Stimulated activated effector memory CD8-positive, alpha-beta T cell treated with anti-CD3 and anti-CD28 coated beads, Interleukin-12 subunit alpha, Interleukin-12 subunit beta, amount 100 ng/mL, for 72 hours (primary cell): ENCODE data around the gene PCARE.

Experiments used
- ATAC-seq: fragments of 150-1000 bp; cut with Tn5 transposase; 2 replicates; pipeline ENCODE4 v1.10.0; 2021
- DNase-seq, 2 donors: peaks; one replicate each; pipeline ENCODE4 v3.0.0; 2021 to 2022; ENCODE audit warnings: low spot score in 2 of 2
- H3K27ac Mint-ChIP-seq: one replicate; pipeline ENCODE4 v1.8.0; 2022; ENCODE audit warnings: mild to moderate bottlenecking, mixed read lengths
- H3K36me3 Mint-ChIP-seq: one replicate; pipeline ENCODE4 v1.8.0; 2022; ENCODE audit warnings: mild to moderate bottlenecking, mixed read lengths
- H3K4me1 Mint-ChIP-seq: one replicate; pipeline ENCODE4 v1.8.0; 2022; ENCODE audit warnings: mixed read lengths
- H3K4me3 Mint-ChIP-seq: one replicate; pipeline ENCODE4 v1.8.0; 2022; ENCODE audit warnings: mild to moderate bottlenecking, mixed read lengths
- H3K9me3 Mint-ChIP-seq: one replicate; pipeline ENCODE4 v1.8.0; 2022; ENCODE audit warnings: mixed read lengths

Gene PCARE

GRCh38 chr2:29074411-29074810 lies at the start of gene PCARE:
Gene PCARE, minus strand, starts transcription at chr2:29074523. Its CDS starts 262 bp downstream, at chr2:29074261.
- no peaks in the 10 kb centered on the region for H3K4me1 Mint-ChIP-seq
- DNase-seq (no peak), ATAC-seq (no peak)
- no peaks in the 10 kb centered on the region for H3K36me3 Mint-ChIP-seq
- no peaks in the 10 kb centered on the region for H3K9me3 Mint-ChIP-seq
- no peak within 1 kb of the TSS for H3K4me3 Mint-ChIP-seq
- no peak within 1 kb of the TSS for H3K27ac Mint-ChIP-seq

- ATAC-seq (peak; percentile 93), DNase-seq (no peak)
- Mint-ChIP-seq H3K36me3 (peaks cover 65% of the 10 kb centered on the region), H3K4me3 (peak overlapping the region; percentile 15), H3K4me1 (peaks cover 52% of the 10 kb centered on the region), H3K9me3 (peaks cover 11% of the 10 kb centered on the region), H3K27ac (peak overlapping the region; percentile 46)
Measured at GRCh38 chr2:29123617-29124349, 49.5 kb upstream of the PCARE start.

- H3K4me3 Mint-ChIP-seq: no peak overlapping the region
- peaks cover 52% of the 10 kb centered on the region for H3K36me3 Mint-ChIP-seq
- ATAC-seq: no peak
- DNase-seq: no peak
- H3K4me1 Mint-ChIP-seq: peaks cover 58% of the 10 kb centered on the region
- H3K9me3 Mint-ChIP-seq: peaks cover 11% of the 10 kb centered on the region
- H3K27ac Mint-ChIP-seq: no peak overlapping the region
Measured at GRCh38 chr2:29120846-29121245, 46.5 kb upstream of the PCARE start.

DNA sequence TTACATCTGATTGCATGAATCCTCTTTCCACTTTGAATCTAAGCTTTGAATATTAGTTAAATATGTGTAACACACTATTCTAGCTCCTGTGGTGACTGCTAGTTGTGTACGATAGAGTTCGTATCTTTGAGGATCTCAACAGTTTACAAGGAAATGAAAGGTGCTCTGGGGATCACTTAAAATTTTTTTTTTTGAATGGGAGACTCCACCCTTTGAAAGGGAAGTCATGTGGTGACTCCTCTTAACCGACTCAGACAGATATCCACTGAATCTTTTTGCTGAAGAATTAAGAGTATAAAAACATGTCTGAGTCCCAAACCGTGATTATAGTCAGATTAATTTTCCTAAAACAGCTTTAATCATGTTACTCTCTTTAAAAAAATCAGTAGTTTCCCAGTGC lies 44.9 kb upstream of the PCARE start:
- Mint-ChIP-seq H3K4me3 (no peak overlapping the region), H3K4me1 (peaks cover 55% of the 10 kb centered on the region), H3K27ac (peak overlapping the region; percentile 34), H3K9me3 (peaks cover 7% of the 10 kb centered on the region), H3K36me3 (peaks cover 45% of the 10 kb centered on the region)
- ATAC-seq (no peak), DNase-seq (no peak)

- peak overlapping the region; percentile 74 for H3K4me3 Mint-ChIP-seq
- ATAC-seq (no peak), DNase-seq (no peak)
- no peaks in the 10 kb centered on the region for H3K9me3 Mint-ChIP-seq
- H3K4me1 Mint-ChIP-seq: peaks cover 49% of the 10 kb centered on the region
- peak overlapping the region; percentile 67 for H3K27ac Mint-ChIP-seq
- H3K36me3 Mint-ChIP-seq: peaks cover 30% of the 10 kb centered on the region
Measured at GRCh38 chr2:29117636-29118303, 43.4 kb upstream of the PCARE start.

GRCh38 chr2:29115797-29116781 lies 41.8 kb upstream of the PCARE start:
- peak overlapping the region; percentile 67 for H3K27ac Mint-ChIP-seq
- DNase-seq (peak; percentile 40 to 77), ATAC-seq (peak; percentile 71)
- H3K9me3 Mint-ChIP-seq: no peaks in the 10 kb centered on the region
- H3K4me3 Mint-ChIP-seq: peak overlapping the region; percentile 74
- peaks cover 56% of the 10 kb centered on the region for H3K4me1 Mint-ChIP-seq
- peaks cover 18% of the 10 kb centered on the region for H3K36me3 Mint-ChIP-seq

DNA sequence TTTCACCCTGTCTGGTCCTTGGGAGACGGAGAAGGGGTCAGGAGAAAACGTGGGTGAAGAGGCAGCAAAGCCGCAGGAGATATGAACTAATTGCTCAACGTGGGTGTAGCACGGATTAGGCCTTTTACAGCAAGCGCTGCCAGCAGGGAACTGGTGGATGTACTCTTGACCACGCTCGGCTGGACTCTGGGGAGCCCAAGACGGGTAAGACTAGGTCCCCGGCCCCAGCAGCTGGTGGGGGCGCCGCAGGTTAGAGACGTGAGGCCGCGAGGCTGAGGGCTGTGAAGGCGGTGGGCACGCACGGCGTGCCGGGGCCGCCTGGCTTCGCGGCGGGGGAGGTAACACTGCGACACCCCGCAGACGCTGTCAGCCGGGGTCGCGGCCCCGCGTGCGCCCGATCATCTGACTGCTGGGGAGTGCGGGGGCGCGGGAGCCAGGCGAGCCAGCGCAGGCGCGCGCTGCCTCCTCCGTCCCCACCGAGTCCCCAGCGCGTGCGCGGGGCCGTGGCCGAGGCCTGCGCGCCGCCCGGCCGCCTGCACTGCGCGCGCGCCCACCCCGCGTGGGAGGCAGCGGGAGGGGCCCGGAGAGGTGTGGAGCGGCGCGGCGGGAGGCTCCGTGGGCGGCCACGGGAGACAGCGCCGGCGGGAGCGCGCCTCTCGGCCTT lies 40.8 kb upstream of the PCARE start, which contains the start of gene CLIP4:
TSS of gene CLIP4 (plus strand) at position 470 of the 664 bp plus-strand sequence. CDS start 5,974 bp downstream, outside the sequence.
- Mint-ChIP-seq H3K4me3 (peak within 1 kb of the TSS; percentile 81), H3K9me3 (no peaks in the 10 kb centered on the region), H3K36me3 (peaks cover 18% of the 10 kb centered on the region), H3K27ac (peak within 1 kb of the TSS; percentile 95), H3K4me1 (peaks cover 58% of the 10 kb centered on the region)
- DNase-seq (peak; percentile 71 to 82), ATAC-seq (peak; percentile 78)

DNA sequence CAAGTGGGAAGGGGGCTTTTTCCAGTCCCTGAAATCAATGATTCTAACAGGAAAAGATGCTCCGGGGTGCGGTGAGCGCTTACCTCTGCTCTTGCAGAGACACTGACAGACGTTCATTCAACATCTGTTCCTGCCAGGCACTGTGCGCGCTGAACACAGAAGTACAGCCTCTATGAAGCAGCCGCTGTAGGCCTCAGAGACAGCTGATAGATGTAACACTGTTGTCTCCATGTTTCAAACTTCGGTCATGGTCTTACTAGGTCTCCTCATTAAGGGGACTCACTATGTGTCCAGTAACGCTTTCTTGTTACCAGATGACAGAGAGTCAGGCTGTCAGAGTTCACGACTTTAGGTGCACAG lies 40.2 kb upstream of the PCARE start:
- ATAC-seq: no peak
- Mint-ChIP-seq H3K4me3 (peak overlapping the region; percentile 81), H3K36me3 (peaks cover 18% of the 10 kb centered on the region), H3K27ac (peak overlapping the region; percentile 95), H3K9me3 (no peaks in the 10 kb centered on the region), H3K4me1 (peaks cover 57% of the 10 kb centered on the region)
- no peak for DNase-seq

DNA sequence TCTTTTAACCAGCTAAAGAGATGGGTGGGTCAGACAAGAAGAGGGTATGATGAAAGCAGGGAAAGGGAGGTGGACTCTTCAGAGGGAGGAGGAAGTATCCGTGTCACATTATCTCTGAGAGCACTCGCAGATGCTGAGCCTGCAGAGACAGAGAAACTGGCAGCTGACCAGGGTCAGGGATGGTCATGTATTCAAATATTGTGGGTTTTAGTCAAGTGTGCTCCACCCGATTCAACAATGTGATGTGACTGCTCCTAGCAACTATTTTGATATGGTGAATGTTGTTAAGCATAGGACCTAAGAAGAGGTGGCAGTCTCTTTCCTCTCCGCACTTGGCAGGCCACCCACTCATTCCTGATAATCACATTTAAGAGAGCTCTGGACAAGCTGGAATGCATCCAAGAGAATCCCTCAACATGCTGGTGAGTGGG lies 39.6 kb upstream of the PCARE start:
- Mint-ChIP-seq H3K4me1 (peaks cover 51% of the 10 kb centered on the region), H3K9me3 (no peaks in the 10 kb centered on the region), H3K4me3 (peak overlapping the region; percentile 81), H3K36me3 (peaks cover 18% of the 10 kb centered on the region), H3K27ac (peak overlapping the region; percentile 95)
- ATAC-seq (no peak), DNase-seq (peak in 1 of 2 donors; percentile 47)

DNA sequence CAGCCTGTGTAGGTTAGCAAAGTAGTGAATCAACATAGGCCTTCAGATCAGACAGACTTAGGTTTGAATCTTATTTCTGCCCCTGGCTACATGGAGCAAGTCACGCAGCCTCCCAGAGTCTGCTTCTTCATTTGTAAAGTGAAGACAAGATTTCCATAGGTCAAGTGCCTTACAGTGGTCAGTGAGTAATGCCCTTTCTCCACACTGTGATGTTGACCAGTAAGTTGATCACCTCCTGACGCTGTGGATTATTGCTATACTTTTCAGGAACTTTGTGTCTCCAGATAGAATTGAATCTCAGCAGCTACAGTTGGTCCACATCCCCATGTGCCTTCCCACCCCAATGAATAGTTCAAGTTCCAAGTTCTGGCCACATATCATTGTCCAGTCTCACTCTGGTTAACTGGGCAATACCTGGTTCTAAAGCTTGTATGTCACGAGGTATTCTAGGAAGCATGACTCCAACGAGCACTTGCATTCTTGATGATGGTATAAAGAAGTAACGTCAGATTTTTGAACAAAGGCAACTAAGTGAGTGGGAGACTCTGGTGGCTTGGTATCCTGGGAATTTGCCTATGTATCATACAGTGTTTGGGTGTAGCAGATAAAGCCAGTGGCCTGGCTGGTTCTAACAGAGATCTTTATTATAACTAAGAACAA lies 38.8 kb upstream of the PCARE start:
- ATAC-seq: no peak
- Mint-ChIP-seq H3K36me3 (peaks cover 18% of the 10 kb centered on the region), H3K4me3 (no peak overlapping the region), H3K4me1 (peaks cover 47% of the 10 kb centered on the region), H3K27ac (no peak overlapping the region), H3K9me3 (no peaks in the 10 kb centered on the region)
- DNase-seq: no peak

GRCh38 chr2:29112379-29112778 lies 38.1 kb upstream of the PCARE start:
- no peak for ATAC-seq
- no peaks in the 10 kb centered on the region for H3K9me3 Mint-ChIP-seq
- H3K4me1 Mint-ChIP-seq: peaks cover 40% of the 10 kb centered on the region
- DNase-seq: no peak
- no peak overlapping the region for H3K4me3 Mint-ChIP-seq
- peaks cover 18% of the 10 kb centered on the region for H3K36me3 Mint-ChIP-seq
- no peak overlapping the region for H3K27ac Mint-ChIP-seq

DNA sequence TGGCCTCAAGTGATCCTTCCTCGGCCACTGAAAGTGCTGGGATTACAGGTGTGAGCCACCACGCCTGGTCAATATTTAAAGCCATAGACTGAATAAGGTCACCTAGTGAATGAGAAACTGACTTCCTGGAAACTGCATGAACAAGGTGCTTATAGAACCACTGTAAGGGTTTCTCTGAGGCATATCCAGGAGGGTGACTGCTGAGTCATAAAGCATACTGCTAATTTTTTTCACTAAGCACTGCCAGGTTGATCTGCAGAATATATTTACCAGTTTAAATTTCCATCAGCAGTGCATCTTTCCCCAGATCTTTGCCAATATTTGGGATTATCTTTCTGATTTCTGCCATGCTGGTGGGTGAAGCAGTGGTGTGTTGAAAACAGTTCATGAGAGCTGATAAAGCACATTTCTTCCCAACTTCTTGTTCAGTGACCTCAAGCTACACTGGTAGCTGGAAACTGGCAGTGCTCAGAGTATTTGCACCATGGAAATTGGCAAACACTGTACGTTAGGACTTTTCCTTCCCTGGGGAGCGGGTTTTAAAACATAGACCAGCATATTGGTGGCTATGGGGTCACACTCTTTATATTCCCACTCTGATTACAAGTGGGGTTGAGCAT lies 36.7 kb upstream of the PCARE start:
- Mint-ChIP-seq H3K36me3 (peaks cover 11% of the 10 kb centered on the region), H3K27ac (no peak overlapping the region), H3K4me3 (no peak overlapping the region), H3K9me3 (no peaks in the 10 kb centered on the region), H3K4me1 (peaks cover 34% of the 10 kb centered on the region)
- DNase-seq: peak in 1 of 2 donors; percentile 29
- peak; percentile 74 for ATAC-seq

DNA sequence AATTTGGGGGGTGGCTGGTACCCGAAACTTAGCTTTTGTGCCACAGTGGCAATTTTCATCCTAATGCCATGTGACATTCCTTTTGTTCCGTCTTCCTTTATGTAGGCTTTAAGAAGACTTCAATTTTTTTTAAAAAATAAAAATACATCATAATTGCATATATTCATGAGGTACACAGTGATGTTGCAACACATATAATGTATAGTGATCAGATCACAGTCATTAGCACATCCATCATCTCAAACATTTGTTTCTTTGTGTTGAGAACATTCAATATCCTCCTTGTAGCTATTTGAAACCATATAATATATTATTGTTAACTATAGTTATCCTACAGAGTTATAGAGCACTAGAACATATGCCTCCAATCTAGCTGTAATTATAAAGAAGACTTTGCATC lies 34.9 kb upstream of the PCARE start:
- H3K9me3 Mint-ChIP-seq: no peaks in the 10 kb centered on the region
- H3K36me3 Mint-ChIP-seq: no peaks in the 10 kb centered on the region
- DNase-seq: no peak
- ATAC-seq: no peak
- peaks cover 26% of the 10 kb centered on the region for H3K4me1 Mint-ChIP-seq
- H3K27ac Mint-ChIP-seq: no peak overlapping the region
- H3K4me3 Mint-ChIP-seq: no peak overlapping the region

GRCh38 chr2:29108225-29108624 lies 33.9 kb upstream of the PCARE start:
- H3K4me1 Mint-ChIP-seq: peaks cover 19% of the 10 kb centered on the region

More at GRCh38 chr2:29108225-29108624, 33.9 kb upstream of the PCARE start:
- DNase-seq (peak in 1 of 2 donors; percentile 39), ATAC-seq (no peak)
- no peaks in the 10 kb centered on the region for H3K9me3 Mint-ChIP-seq
- no peak overlapping the region for H3K4me3 Mint-ChIP-seq
- H3K36me3 Mint-ChIP-seq: no peaks in the 10 kb centered on the region
- no peak overlapping the region for H3K27ac Mint-ChIP-seq
